ENCODE data around the gene L3MBTL4.

DNA sequence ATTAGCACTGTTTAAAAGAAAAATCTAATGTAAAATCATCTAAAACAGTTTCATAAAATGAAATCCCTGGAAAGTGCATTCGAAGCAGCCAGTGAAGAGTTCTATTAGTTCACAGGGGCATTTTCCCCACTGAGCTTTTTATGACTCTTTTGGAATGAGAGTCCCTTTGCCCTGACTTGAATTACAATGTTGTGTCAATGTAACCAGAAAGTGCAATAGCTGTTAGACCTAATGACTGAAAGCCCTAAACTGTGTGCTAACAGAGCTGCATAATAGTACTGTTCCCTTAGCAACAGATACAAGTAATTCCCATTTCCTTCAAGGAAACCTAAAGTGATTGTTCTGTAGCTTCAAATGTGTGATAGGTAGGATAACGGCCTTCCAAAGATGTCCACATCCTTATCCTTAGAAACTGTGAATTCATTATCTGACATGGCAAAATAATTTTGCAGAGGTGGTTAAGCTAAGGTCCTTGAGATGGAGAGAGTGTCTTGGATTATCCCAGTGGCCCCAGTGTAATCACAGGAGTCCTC lies 134.4 kb downstream of the L3MBTL4 start:
- no peak for TF ChIP-seq POLR2AphosphoS5 (IDR thresholded peaks at IDR 0.05)
- no peak for TF ChIP-seq CTCF (IDR thresholded peaks at IDR 0.05 in 8 of 11, conservative IDR thresholded peaks at IDR 0.05 in 3 of 11)
- no peak for TF ChIP-seq POLR2A (IDR thresholded peaks at IDR 0.05)

Data from spleen (tissue), 7 donors.